HepG2 (cell line): ENCODE data around the gene YPEL3. TPM values are rescaled to one million over a fixed set of nuclear protein-coding genes. Genes with fewer than 3 reads are reported as not detected.

Source experiments
- ATAD3A ChIP-seq: sonication (generic); formaldehyde crosslinking; IDR thresholded peaks from 2 replicates; pipeline ENCODE4 v1.4.0; 2020; ENCODE audit warnings: missing genetic modification reagents
- ATF4 ChIP-seq, 2 experiments: fragments of 450-650 bp in 1 of 2; sonication (generic) in 1 of 2; formaldehyde crosslinking; IDR thresholded peaks; 2 replicates each; pipeline versions ENCODE4 v1.5.0 to v1.8.0; 2020 to 2022; ENCODE audit warnings: mild to moderate bottlenecking in 1 of 2, missing genetic modification reagents in 1 of 2
- GMEB2 ChIP-seq: IDR thresholded peaks from 2 replicates; pipeline ENCODE4 v1.6.1; 2016; ENCODE audit warnings: missing biosample characterization, missing genetic modification reagents, low read depth
- GPN1 ChIP-seq: sonication (generic); formaldehyde crosslinking; IDR thresholded peaks from 2 replicates; pipeline ENCODE4 v1.5.1; 2020; ENCODE audit warnings: missing genetic modification reagents, borderline replicate concordance
- NFE2 ChIP-seq: sonication (generic); formaldehyde crosslinking; IDR thresholded peaks from 2 replicates; pipeline ENCODE4 v1.4.0; 2020; ENCODE audit warnings: missing genetic modification reagents
- PLSCR1 ChIP-seq: sonication (generic); formaldehyde crosslinking; IDR thresholded peaks from 2 replicates; pipeline ENCODE4 v1.5.0; 2020; ENCODE audit warnings: missing genetic modification reagents, mild to moderate bottlenecking, borderline replicate concordance
- PRDM15 ChIP-seq: sonication (generic); formaldehyde crosslinking; IDR thresholded peaks from 2 replicates; pipeline ENCODE4 v1.4.0; 2020; ENCODE audit warnings: missing genetic modification reagents
- SRSF4 ChIP-seq: fragments of 200-400 bp; formaldehyde crosslinking; IDR thresholded peaks from one replicate; pipeline ENCODE4 v1.6.1; 2018; ENCODE audit warnings: mild to moderate bottlenecking, low read depth, low read length, moderate library complexity; ENCODE audit not compliant: poor library complexity, severe bottlenecking
- ZFP62 ChIP-seq: sonication (generic); formaldehyde crosslinking; IDR thresholded peaks from 2 replicates; pipeline ENCODE4 v1.4.0; 2020; ENCODE audit warnings: missing genetic modification reagents
- ZIK1 ChIP-seq: sonication (generic); formaldehyde crosslinking; IDR thresholded peaks from 2 replicates; pipeline ENCODE4 v1.5.0; 2020; ENCODE audit warnings: mild to moderate bottlenecking, low read depth, missing genetic modification reagents, borderline replicate concordance
- ZNF18 ChIP-seq: sonication (generic); formaldehyde crosslinking; IDR thresholded peaks from 2 replicates; pipeline ENCODE4 v1.8.0; 2022; ENCODE audit warnings: mild to moderate bottlenecking, missing genetic modification reagents; ENCODE audit not compliant: insufficient replicate concordance
- ZNF512B ChIP-seq: sonication (generic); formaldehyde crosslinking; IDR thresholded peaks from 2 replicates; pipeline ENCODE4 v1.5.1; 2020; ENCODE audit warnings: missing genetic modification reagents, mild to moderate bottlenecking, borderline replicate concordance
- ZNF639 ChIP-seq: conservative IDR thresholded peaks from 2 replicates; pipeline ENCODE4 v1.6.1; 2018; ENCODE audit warnings: missing genetic modification reagents
- polyA plus RNA-seq, 8 experiments: library from polyadenylated mRNA; depleted of rRNA in 3 of 8; stranded (reverse) in 7 of 8; unstranded in 1 of 8; fragments of >200 nt; fragmentation: Illumina TruSeq in 4 of 8; extraction: Trizol in 4 of 8; gene quantifications; 2 replicates each; pipeline versions ENCODE4 v1.2.1 to v1.2.3, GENCODE V29; 2011 to 2016; ENCODE audit warnings: low read depth in 4 of 8, missing spikeins in 1 of 8, mixed read lengths in 1 of 8; ENCODE audit not compliant: insufficient read depth in 1 of 8
- total RNA-seq, 5 experiments: library from RNA; depleted of rRNA; stranded (reverse); fragments of >200 nt; fragmentation: Illumina TruSeq; extraction: Trizol; gene quantifications; 2 replicates each; pipeline ENCODE4 v1.2.3, GENCODE V29; 2016; ENCODE audit warnings: low read depth in 1 of 5

YPEL3 gene
- total and polyA plus RNA-seq, 2 of the 13 experiments (the other 11 are each of a cell fraction or from before 2014, with no cell fraction given) = 5.4 to 47.0 TPM

GRCh38 chr16:30075503-30076275 is 20.3 kb downstream of the YPEL3 start, which contains the start of gene PPP4C (continued):
- TF ChIP-seq PRDM15 (CRISPR knock-in tag) = no peak; the same call in 1 of the 2 replicates
- peak; percentile 59; the same call in 1 of the 2 replicates for TF ChIP-seq GMEB2
- TF ChIP-seq ZIK1 (CRISPR knock-in tag) = peak; percentile 49; the same call in 1 of the 2 replicates
- TF ChIP-seq ATF4 (CRISPR knock-in tag; IDR thresholded peaks at IDR 0.05) = peak in 1 of 2 experiments; percentile 81; a peak in 2 of 4 replicates
- no peak for TF ChIP-seq NFE2 (CRISPR knock-in tag)
- no peak for TF ChIP-seq SRSF4
- no peak for TF ChIP-seq GPN1 (CRISPR knock-in tag)
- peak; percentile 46 for TF ChIP-seq ZNF18
- TF ChIP-seq ZFP62 (CRISPR knock-in tag) = no peak
- no peak for TF ChIP-seq ZNF512B
- no peak; the same call in 1 of the 2 replicates for TF ChIP-seq ZNF639 (CRISPR knock-in tag)
- 0 out of 2 replicates have a peak, but pooled peaks have one; percentile 50 for TF ChIP-seq PLSCR1 (CRISPR knock-in tag)
- TF ChIP-seq ATAD3A = no peak
